GM12878 (cell line): ENCODE measurements around the gene FAM98C. TPM values are rescaled to one million over a fixed set of nuclear protein-coding genes. Genes with fewer than 3 reads are reported as not detected.

ENCODE experiments used
- ATAC-seq: fragments of 200-7000 bp; cut with Tn5 transposase; 3 replicates; pipeline ENCODE4 v1.9.1; 2020; ENCODE audit warnings: mild to moderate bottlenecking, moderate library complexity
- BruUV-seq: library from RNA; stranded (reverse); fragments of 400-500 nt; replicated peaks from 2 replicates; lab custom pipeline; 2021; lab: Mats Ljungman, UMichigan
- CTCF ChIA-PET: fragments of 300-600 bp; sonication (Branson Sonifier 250); formaldehyde crosslinking; extraction: SDS; loops from one replicate; lab custom pipeline; 2021; ENCODE audit warnings: inconsistent platforms; lab: Yijun Ruan, JAX
- POLR2A ChIA-PET: fragments of 350-600 bp; formaldehyde crosslinking; extraction: SDS; loops from one replicate; lab custom pipeline; 2021; ENCODE audit warnings: inconsistent platforms; lab: Charles Lee
- RAD21 ChIA-PET: fragments of 300-600 bp; sonication (Branson Sonifier 250); formaldehyde crosslinking; loops from one replicate; lab custom pipeline; 2023; ENCODE audit warnings: antibody characterized with exemption; ENCODE audit not compliant: unreplicated experiment; lab: Charles Lee
- SMC1A ChIA-PET: fragments of 300-600 bp; sonication (Branson Sonifier 250); formaldehyde crosslinking; loops from one replicate; lab custom pipeline; 2023; ENCODE audit not compliant: unreplicated experiment, uncharacterized antibody; lab: Charles Lee
- DNase-seq: peaks from one replicate; pipeline ENCODE4 v3.0.0-alpha.2; 2011; ENCODE audit warnings: low read depth, low spot score
- FAIRE-seq: peaks from 3 replicates; lab custom pipeline; 2011; peaks lifted over from hg19 to GRCh38; lab: Jason Lieb, UNC
- H2AFZ ChIP-seq: 2 replicates; pipeline ENCODE4 v1.6.0; 2011; ENCODE audit warnings: low read depth, low read length, control low read depth; ENCODE audit not compliant: control insufficient read depth
- H3K27ac ChIP-seq: 2 replicates; pipeline ENCODE4 v1.5.1; 2011; ENCODE audit warnings: control low read depth; ENCODE audit not compliant: control insufficient read depth, insufficient read depth
- H3K27me3 ChIP-seq, 2 experiments: replicated peaks in 1 of 2; 2 replicates each; pipeline versions ENCODE4 v1.6.0 to v1.6.1; 2011; ENCODE audit warnings: low read length in 1 of 2; ENCODE audit not compliant: control insufficient read depth in 2 of 2, insufficient read depth in 2 of 2
- H3K36me3 ChIP-seq, 2 experiments: 2 replicates each; pipeline ENCODE4 v1.5.1; 2011; ENCODE audit warnings: low read length in 1 of 2; ENCODE audit not compliant: control insufficient read depth in 2 of 2, insufficient read depth in 2 of 2
- H3K4me1 ChIP-seq: 2 replicates; pipeline ENCODE4 v1.6.1; 2011; ENCODE audit warnings: mild to moderate bottlenecking, low read length, moderate library complexity, mixed read lengths; ENCODE audit not compliant: control insufficient read depth, insufficient read depth
- H3K4me2 ChIP-seq: 2 replicates; pipeline ENCODE4 v1.6.0; 2011; ENCODE audit warnings: control low read depth; ENCODE audit not compliant: control insufficient read depth, insufficient read depth
- H3K4me3 ChIP-seq: fragments of 200-600 bp; sonication (generic); 2 replicates; pipeline ENCODE4 v1.5.1; 2016
- H3K79me2 ChIP-seq: 2 replicates; pipeline ENCODE4 v1.6.0; 2011; ENCODE audit warnings: low read length; ENCODE audit not compliant: control insufficient read depth, insufficient read depth
- H3K9ac ChIP-seq: 2 replicates; pipeline ENCODE4 v1.8.0; 2011; ENCODE audit warnings: low read length, control low read depth, mixed read lengths; ENCODE audit not compliant: control insufficient read depth, insufficient read depth
- H3K9me3 ChIP-seq: replicated peaks from 3 replicates; pipeline ENCODE4 v1.5.1; 2011; ENCODE audit warnings: mild to moderate bottlenecking, low read length; ENCODE audit not compliant: control insufficient read depth, insufficient read depth
- H4K20me1 ChIP-seq: 2 replicates; pipeline ENCODE4 v1.6.0; 2011; ENCODE audit not compliant: control insufficient read depth, insufficient read depth
- CREM ChIP-seq: IDR thresholded peaks from 2 replicates; pipeline ENCODE4 v1.6.1; 2014; ENCODE audit warnings: antibody characterized with exemption, low read depth
- NFXL1 ChIP-seq: fragments of 450-650 bp; IDR thresholded peaks from 2 replicates; pipeline ENCODE4 v1.6.1; 2017; ENCODE audit warnings: antibody characterized with exemption, mild to moderate bottlenecking, borderline replicate concordance
- POLR2A ChIP-seq: IDR thresholded peaks from 2 replicates; pipeline ENCODE4 v1.6.1; 2011; ENCODE audit warnings: low read depth, mild to moderate bottlenecking, low read length
- TCF7 ChIP-seq: IDR thresholded peaks from 2 replicates; pipeline ENCODE4 v1.6.1; 2014; ENCODE audit warnings: antibody characterized with exemption, borderline replicate concordance
- WGBS: methylation state at CpG from one replicate; pipeline ENCODE4 v1.1.6; 2016; ENCODE audit warnings: low lambda C conversion rate; ENCODE audit not compliant: insufficient replicate concordance, insufficient coverage; ENCODE audit errors: missing lambda C conversion rate; 5-methylcytosine and 5-hydroxymethylcytosine counted together
- in situ Hi-C: fragments of 300-500 bp; cut with MboI; formaldehyde crosslinking; loops from 9 replicates; pipeline ENCODE4 v1.14.3; 2018; ENCODE audit warnings: mixed read lengths
- intact Hi-C: fragments of 100-400 bp; cut with micrococcal nuclease; formaldehyde crosslinking; loops from one replicate; pipeline ENCODE4 v1.14.2; 2022; ENCODE audit not compliant: unreplicated experiment
- polyA plus RNA-seq, 11 experiments: library from polyadenylated mRNA; depleted of rRNA in 4 of 11; unstranded in 6 of 11; stranded (reverse) in 5 of 11; fragments of >200 nt; fragmentation: Nextera tagmentation in 4 of 11; fragmentation: Illumina TruSeq in 1 of 11; extraction: Ambion mirVana in 4 of 11; extraction: Trizol in 1 of 11; gene quantifications; 1 replicate in 1 of 11; 2 replicates in 10 of 11; pipeline versions ENCODE4 v1.2.1 to v1.2.3, GENCODE V29; 2011 to 2016; ENCODE audit warnings: inconsistent platforms in 2 of 11, missing spikeins in 2 of 11, low read depth in 1 of 11
- total RNA-seq, 4 experiments: library from RNA; depleted of rRNA in 3 of 4; stranded (reverse); fragments of >200 nt in 3 of 4; fragmentation: Illumina TruSeq in 1 of 4; extraction: Trizol in 1 of 4; gene quantifications; 2 replicates each; pipeline versions ENCODE4 v1.2.1 to v1.2.3, GENCODE V29; 2013 to 2021
- TF ChIP-seq, protein P1 (sequence below): fragments of 450-650 bp; IDR thresholded peaks from 2 replicates; pipeline ENCODE4 v1.6.1; 2018; ENCODE audit warnings: mild to moderate bottlenecking, low read depth, moderate library complexity; ENCODE audit not compliant: partially characterized antibody

The FAM98C gene
- total and polyA plus RNA-seq, 10 of the 15 experiments (the other 5 are each of a cell fraction or from before 2014, with no cell fraction given) = 1.4 to 17.2 (median 9.5) TPM

DNA sequence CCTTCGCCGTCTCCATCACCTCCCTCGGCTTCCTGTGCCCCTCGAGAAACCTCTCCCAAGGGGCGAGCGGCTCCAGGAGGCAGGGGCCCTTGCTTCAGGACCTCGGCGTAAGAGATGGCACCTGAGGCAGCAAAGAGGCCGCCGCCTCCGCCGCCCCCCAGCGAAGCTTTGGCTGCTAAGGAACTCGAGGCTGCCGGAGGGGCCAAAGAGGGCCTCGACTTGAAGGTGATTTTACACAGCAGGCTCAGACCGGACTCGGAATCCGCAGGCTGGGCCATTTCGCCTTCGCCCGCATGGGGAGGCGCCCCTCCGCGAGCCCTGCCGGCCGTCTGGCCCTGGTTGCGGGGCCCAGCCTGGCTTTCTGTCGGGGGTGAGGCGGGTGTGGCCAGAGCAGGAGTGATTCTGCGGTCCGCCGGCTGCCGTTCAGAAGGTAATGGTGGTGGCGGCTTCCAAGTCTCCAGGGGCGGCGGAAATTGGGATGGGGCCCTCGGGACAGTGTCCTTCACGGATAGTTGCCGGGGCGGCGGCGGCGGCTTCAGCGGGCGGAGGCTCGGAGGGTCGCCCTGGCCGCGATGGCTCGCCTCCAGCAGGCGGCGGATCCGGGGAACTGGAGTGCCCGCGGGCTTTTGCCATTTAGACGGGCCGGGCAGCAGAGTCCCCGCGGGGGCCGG, 16.5 kb upstream of the FAM98C start (continued):
- TF ChIP-seq, protein P1, sequence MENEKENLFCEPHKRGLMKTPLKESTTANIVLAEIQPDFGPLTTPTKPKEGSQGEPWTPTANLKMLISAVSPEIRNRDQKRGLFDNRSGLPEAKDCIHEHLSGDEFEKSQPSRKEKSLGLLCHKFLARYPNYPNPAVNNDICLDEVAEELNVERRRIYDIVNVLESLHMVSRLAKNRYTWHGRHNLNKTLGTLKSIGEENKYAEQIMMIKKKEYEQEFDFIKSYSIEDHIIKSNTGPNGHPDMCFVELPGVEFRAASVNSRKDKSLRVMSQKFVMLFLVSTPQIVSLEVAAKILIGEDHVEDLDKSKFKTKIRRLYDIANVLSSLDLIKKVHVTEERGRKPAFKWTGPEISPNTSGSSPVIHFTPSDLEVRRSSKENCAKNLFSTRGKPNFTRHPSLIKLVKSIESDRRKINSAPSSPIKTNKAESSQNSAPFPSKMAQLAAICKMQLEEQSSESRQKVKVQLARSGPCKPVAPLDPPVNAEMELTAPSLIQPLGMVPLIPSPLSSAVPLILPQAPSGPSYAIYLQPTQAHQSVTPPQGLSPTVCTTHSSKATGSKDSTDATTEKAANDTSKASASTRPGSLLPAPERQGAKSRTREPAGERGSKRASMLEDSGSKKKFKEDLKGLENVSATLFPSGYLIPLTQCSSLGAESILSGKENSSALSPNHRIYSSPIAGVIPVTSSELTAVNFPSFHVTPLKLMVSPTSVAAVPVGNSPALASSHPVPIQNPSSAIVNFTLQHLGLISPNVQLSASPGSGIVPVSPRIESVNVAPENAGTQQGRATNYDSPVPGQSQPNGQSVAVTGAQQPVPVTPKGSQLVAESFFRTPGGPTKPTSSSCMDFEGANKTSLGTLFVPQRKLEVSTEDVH = no peak
- TF ChIP-seq NFXL1 = no peak
- no peak for TF ChIP-seq TCF7

DNA sequence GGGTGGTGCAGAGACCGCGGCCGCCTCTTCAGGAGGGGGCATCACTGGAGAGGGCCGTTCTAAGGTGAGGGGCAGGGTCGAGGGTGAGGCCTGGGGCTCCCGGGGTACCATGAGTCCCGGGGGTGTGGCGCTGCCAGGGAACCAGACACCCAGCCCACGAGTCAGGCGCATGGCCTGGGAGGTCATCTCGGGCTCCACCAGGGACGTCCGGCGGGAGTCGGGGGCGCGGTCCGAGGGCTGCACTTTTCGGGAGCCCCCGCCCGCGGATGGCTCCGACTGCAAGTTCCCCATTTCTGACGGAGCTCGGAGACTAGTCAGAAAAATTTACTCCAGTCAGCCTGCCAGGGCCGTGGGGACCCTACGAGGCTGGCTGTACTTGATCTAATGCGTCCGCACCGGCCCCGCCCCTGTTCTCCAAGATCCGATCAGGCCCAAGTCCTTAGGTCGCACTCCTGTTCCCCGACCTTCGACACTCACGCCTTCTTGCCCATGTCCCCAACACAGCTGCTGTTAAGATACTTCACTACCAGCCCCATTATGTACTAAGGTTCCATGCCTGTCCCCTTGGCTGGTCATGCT, 15.8 kb upstream of the FAM98C start:
- TF ChIP-seq CREM (no peak), POLR2A (peak; percentile 23; the same call in 1 of the 2 replicates)
- RAD21 ChIA-PET = interaction anchor here (0.6 to 1.3 kb wide), 3 partner anchors 13 to 302 kb away, joined by 3 to 5 read pairs (median 3); partner anchors contain the start of genes CATSPERG and PSMD8
- Histone ChIP-seq H4K20me1 (no peaks in the 10 kb centered on the region; the same call in 1 of the 2 replicates), H3K27me3 (no peaks in the 10 kb centered on the region; a peak in 1 of 4 replicates), H3K79me2 (no peaks in the 10 kb centered on the region), H2AFZ (no peak overlapping the region), H3K36me3 (peaks cover 5 to 7% of the 10 kb centered on the region in 2 experiments; a peak in 3 of 4 replicates), H3K9me3 (no peaks in the 10 kb centered on the region), H3K9ac (no peak overlapping the region), H3K4me1 (peaks cover 12% of the 10 kb centered on the region), H3K27ac (no peak overlapping the region), H3K4me2 (peak overlapping the region; percentile 84), H3K4me3 (peak overlapping the region; percentile 69)
- SMC1A ChIA-PET = interaction anchor here (1.4 kb wide), 1 partner anchor 16 kb away, joined by 5 read pairs; the partner anchor contains the start of gene FAM98C
- in situ Hi-C loops (no loop called here), intact Hi-C loops (loop anchor here (5.0 kb wide), 1 partner anchor 155 kb away; no protein-coding TSS in a partner anchor)
- no TSS peak for BruUV-seq
- ATAC-seq (peak; percentile 15), FAIRE-seq (no peak), DNase-seq (no peak)
- POLR2A ChIA-PET = interaction anchor here (1.1 to 1.4 kb wide), 2 partner anchors 12 to 15 kb away, joined by 3 to 5 read pairs; partner anchors contain the start of genes FAM98C and PSMD8
- CTCF ChIA-PET = interaction anchor here (1.3 to 2.4 kb wide), 3 partner anchors 13 to 544 kb away, joined by 3 to 14 read pairs (median 5); partner anchors contain the start of genes FAM98C, MRPS12, PSMD8 and SARS2
- 23% methylated on average over 21 of the region's 36 CpGs for WGBS
